Choroid plexus epithelial cell (primary cell): ENCODE data around the gene OCEL1.

Experiments
- DNase-seq: peaks from one replicate; pipeline ENCODE4 v3.0.0-alpha.2; 2010; ENCODE audit warnings: low read depth
- H3K4me3 ChIP-seq: 2 replicates; pipeline ENCODE4 v1.5.1; 2011; ENCODE audit warnings: low read depth, mild to moderate bottlenecking, control low read depth, low read length, moderate library complexity
- CTCF ChIP-seq: conservative IDR thresholded peaks from 2 replicates; pipeline ENCODE4 v1.5.1; 2011; ENCODE audit warnings: low read depth, mild to moderate bottlenecking, control low read depth, inconsistent platforms, low read length, moderate library complexity

The OCEL1 gene

GRCh38 chr19:17235971-17236777 lies 10.1 kb downstream of the OCEL1 start:
- peak overlapping the region; percentile 62 for H3K4me3 ChIP-seq
- TF ChIP-seq CTCF = no peak
- DNase-seq = no peak

- H3K4me3 ChIP-seq = no peak overlapping the region
- DNase-seq = no peak
- no peak for TF ChIP-seq CTCF
Observed at GRCh38 chr19:17236811-17237543, 11.0 kb downstream of the OCEL1 start.

- no peak for TF ChIP-seq CTCF
- H3K4me3 ChIP-seq = no peak overlapping the region
- no peak for DNase-seq
Observed at GRCh38 chr19:17237747-17238706, 12.0 kb downstream of the OCEL1 start.

GRCh38 chr19:17240062-17240752 lies 14.2 kb downstream of the OCEL1 start:
- H3K4me3 ChIP-seq = no peak overlapping the region
- TF ChIP-seq CTCF = no peak
- DNase-seq = no peak

- no peak for TF ChIP-seq CTCF
- H3K4me3 ChIP-seq = no peak overlapping the region
- DNase-seq = no peak
Observed at GRCh38 chr19:17240826-17241399, 14.9 kb downstream of the OCEL1 start.
